CD4-positive, alpha-beta T cell treated with Interleukin-4 for 4 hours (primary cell): Measurements from ENCODE around the gene ARIH1.
"Not testable (repeated sequence)": the region's sequence is repeated elsewhere in the genome, so short reads cannot be mapped to it uniquely, and the experiment has no call there.

Experiments
- DNase-seq: peaks from one replicate; pipeline ENCODE4 v3.0.0-alpha.2; 2020

ARIH1 gene

GRCh38 chr15:72473614-72474465 is at the start of gene ARIH1:
ARIH1 (plus strand) TSS chr15:72474330; CDS start chr15:72474640, 310 bp downstream.
- peak; percentile 93 for DNase-seq

- DNase-seq = no peak
Observed at GRCh38 chr15:72426753-72427152, 47.4 kb upstream of the ARIH1 start.

GRCh38 chr15:72437650-72438316 is 36.3 kb upstream of the ARIH1 start:
- no peak for DNase-seq

DNA sequence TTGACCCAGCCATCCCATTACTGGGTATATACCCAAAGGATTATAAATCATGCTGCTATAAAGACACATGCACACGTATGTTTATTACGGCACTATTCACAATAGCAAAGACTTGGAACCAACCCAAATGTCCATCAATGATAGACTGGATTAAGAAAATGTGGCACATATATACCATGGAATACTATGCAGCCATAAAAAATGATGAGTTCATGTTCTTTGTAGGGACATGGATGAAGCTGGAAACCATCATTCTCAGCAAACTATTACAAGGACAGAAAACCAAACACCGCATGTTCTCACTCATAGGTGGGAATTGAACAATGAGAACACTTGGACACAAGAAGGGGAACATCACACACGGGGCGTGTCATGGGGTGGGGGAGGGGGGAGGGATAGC is 31.3 kb upstream of the ARIH1 start:
- DNase-seq = not testable (repeated sequence)

DNA sequence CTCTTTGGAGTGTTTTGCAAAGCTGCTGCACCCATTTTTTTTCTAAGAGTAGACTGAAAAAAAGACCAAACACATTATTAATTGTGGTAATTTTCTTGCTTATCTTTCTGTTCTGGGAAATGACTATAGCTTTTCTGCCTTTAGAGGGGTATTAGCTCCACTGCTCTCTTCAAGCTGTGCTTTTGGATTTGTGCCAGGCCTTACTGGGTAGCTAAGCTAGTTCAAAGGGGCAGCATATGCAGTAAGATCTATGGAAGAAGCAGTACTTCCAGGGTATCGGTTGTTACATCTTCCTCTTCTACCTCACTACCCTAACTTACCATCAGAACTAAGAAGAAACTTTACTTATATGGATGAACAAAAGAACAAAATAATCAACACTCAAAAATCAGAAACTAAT is 28.7 kb upstream of the ARIH1 start:
- no peak for DNase-seq

- DNase-seq = no peak
Observed at GRCh38 chr15:72450805-72451204, 23.3 kb upstream of the ARIH1 start.

GRCh38 chr15:72451224-72451623 is 22.9 kb upstream of the ARIH1 start:
- no peak for DNase-seq

GRCh38 chr15:72456684-72457083 is 17.4 kb upstream of the ARIH1 start:
- DNase-seq = no peak

- DNase-seq = no peak
Observed at GRCh38 chr15:72460402-72460801, 13.7 kb upstream of the ARIH1 start.

DNA sequence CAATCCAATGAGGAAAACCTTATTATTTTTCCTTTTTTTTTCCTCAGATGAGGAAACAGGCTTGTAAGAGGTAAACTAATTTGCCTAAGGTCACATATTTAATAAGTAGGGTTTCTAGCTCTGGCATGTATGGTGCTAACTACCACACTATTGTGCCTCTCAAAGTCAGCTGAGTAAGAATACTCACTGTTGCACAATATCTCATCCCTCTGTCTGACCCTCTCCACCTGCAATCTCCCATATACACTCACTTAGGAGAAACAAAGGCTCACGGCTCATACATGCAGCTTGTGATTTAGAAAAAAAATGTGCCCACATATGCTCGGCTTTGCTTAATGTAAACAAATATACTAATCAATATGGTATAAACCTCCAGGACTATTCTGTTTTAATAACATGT is 10.4 kb upstream of the ARIH1 start:
- DNase-seq = no peak

- no peak for DNase-seq
Observed at GRCh38 chr15:72464251-72464650, 9.9 kb upstream of the ARIH1 start.

DNA sequence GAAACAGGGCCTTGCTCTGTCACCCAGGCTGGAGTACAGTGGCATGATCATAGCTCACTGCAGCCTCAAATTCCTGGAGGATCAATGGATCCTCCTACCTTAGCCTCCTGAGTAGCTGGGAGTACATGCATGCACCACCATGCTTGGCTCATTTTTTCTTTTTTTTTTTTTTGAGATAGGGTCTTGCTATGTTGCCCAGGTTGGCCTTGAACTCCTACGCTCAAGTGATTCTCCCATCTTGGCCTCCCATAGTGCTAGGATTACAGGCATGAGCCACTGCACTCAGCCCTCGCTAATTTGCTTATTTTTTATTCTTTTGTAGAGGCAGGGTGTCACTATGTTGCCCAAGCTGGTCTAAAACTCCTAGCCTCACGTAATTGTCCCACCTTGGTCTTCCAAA is 6.0 kb upstream of the ARIH1 start:
- DNase-seq = no peak

DNA sequence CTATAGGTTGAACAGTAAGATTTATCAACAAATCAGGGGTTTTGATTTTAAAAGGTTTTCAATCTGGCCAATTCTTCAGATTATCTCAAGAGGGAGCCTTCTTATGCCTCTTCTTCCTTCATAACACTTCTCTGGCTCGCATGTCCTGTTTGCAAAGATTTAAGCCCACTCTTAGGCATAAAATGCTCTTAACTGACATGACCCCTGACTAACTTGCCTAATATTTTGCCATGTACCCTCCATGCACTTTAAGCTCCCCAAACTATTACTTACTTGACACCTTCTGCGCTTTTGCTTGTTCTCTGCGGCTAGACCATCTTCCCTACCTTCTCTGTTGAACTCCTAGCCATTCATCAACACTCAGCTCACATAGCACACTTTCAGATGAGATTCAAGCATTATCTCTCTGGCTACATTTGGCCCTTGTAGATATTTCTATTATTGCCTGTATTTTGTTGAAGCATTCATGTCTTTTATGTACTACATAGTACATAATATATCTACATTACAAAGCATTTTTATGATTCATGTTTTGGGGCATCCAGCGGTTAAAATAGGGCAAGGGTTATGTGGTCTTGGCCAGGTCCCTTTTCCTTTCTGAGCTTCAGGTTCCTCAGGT is 1.0 kb upstream of the ARIH1 start:
- DNase-seq = peak; percentile 10

GRCh38 chr15:72474466-72474911 is 359 bp downstream of the ARIH1 start:
- no peak for DNase-seq

GRCh38 chr15:72474912-72475628 is 940 bp downstream of the ARIH1 start:
- peak; percentile 78 for DNase-seq

DNA sequence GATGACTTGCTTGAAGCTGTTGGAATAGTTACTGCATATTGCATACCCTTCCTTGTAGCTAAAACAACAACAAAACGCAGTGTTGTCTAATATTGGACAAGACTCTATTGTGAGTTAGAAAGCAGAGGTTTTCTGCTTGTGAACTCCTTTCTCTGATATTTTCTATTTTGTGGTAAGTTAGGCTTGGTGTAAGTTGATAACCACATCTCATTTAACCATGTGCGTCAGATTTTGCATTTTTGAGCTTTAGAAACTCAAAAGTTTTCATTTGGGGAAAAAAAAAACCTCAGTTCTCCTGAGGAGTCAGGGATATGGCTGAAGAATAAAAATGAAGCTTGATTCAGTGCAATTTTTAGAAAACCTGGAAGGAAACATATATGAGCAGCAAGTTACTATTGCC is 1.5 kb downstream of the ARIH1 start:
- DNase-seq = no peak

GRCh38 chr15:72476330-72476729 is 2.2 kb downstream of the ARIH1 start:
- not testable (repeated sequence) for DNase-seq

DNA sequence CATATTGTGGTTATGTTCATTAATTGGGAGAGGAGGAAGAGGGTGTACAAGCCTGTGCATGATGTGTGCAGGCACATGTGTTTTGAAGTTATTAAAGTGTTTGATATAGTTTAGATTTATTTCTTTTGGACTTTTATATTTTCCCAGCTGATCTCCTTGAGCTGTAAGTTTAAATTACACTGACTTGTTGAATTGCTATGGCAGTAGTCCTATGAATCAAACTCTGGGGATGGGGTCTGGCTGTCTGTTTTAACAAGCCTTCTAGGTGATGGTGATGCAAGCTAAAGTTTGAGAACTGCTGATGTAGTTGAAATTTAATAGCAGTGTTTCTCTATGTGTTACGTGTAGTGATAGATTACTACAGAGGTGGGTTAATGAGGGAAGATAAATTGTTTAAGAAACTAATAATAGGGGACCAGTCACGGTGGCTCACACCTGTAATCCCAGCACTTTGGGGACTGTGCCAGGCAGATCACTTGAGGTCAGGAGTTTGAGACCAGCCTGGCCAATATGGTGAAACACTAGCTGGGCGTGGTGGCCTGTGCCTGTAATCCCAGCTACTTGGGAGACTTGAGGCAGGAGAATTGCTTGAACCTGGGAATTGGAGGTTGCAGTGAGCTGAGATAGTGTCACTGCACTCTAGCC is 7.0 kb downstream of the ARIH1 start:
- DNase-seq = no peak

GRCh38 chr15:72482275-72482674 is 8.1 kb downstream of the ARIH1 start:
- DNase-seq = no peak

- DNase-seq = no peak
Observed at GRCh38 chr15:72483279-72483678, 9.1 kb downstream of the ARIH1 start.

DNA sequence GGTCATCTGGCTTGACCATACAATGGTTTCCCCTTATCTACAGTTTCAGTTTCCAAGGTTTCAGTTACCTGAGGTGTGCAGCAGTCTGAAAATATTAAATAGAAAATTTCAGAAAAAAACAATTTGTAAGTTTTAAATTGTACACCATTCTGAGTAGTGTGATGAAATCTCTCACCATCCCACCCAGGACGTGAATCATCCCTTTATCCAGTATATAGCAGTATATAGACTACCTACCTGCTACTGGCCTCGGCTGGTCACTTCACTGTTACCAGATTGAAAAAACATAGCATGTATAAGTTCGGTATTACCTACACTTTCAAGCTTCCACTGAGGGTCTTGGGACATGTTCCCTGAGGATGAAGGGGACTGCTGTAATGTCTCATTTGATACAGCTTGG is 12.0 kb downstream of the ARIH1 start:
- DNase-seq = no peak

DNA sequence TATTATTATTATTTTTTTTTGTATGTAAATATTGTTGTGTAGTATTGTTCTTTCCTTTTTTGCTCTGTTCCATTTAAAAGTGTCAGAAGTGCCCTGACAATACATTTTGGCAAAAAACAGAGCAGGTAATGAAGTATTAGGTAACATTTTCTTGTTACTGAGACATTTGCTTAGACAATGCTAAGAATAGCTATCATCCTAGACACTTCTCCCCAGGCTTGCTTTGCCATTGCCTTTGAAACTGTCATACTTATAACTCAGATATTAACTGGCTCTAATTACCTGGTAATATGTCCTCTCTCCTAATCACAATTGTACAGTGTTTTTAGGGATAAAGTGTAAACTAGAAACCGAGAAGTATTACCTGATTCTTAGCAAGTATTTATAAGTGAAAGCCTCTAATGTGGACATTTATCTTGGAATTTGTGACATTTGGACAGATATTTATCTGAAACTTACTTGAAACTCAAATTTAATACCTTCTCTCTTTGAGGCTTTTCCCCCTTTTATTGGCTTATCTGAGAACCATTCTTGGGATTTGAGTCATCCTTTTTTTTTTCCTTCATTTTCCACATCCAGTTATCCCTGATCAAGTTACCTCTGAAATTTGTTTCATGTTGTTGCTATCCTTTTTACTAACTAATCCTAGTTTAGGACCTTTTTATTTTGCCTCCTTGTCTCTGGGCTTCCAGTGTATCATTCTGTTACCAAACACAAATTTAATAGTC is 13.1 kb downstream of the ARIH1 start:
- DNase-seq = no peak
